GM18907 (cell line): ENCODE measurements around the gene BCL2L1.

Experiments used
- ATAC-seq: cut with Tn5 transposase; IDR thresholded peaks from one replicate; pipeline ENCODE4 v1.9.1; 2021; ENCODE audit warnings: mild to moderate bottlenecking, moderate library complexity; ENCODE audit not compliant: unreplicated experiment

The BCL2L1 gene

GRCh38 chr20:31615416-31615815, 107.3 kb downstream of the BCL2L1 start:
- ATAC-seq = no peak
